ENCODE measurements around the gene LEMD3.
A peak's percentile ranks its signal among the peaks of the same experiment; 100 is the strongest.

LEMD3 gene

DNA sequence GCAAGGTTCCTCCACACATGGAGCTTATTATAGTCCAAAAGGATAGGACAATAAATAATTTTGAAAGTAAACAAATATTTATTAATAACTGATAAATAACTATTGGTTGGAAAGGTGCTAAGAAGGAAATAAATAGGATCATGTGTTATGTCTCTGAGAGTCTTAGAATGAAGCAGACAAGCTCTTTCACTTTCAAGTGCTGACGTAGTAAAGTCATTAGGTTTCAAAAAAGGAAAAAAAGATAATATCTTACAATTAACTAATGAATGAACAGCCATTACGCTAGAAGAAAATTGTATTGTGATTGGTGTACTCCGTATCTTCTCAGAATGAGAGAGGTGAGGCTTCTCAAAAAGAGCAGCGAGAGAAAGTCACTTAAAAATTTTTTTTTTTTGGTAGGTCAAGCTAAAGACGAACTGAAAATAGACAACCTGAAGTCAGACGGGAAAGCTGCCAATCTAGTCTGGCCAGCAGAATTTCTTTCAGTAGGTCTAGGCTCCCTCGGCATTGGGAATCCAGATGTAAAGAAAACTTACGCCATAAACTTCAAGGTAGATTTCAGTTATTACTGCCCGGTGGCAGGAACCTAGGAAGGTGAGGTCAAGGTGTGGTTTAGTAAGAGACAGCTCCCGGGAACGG is 583 bp upstream of the LEMD3 start:
- TF ChIP-seq, protein P1, sequence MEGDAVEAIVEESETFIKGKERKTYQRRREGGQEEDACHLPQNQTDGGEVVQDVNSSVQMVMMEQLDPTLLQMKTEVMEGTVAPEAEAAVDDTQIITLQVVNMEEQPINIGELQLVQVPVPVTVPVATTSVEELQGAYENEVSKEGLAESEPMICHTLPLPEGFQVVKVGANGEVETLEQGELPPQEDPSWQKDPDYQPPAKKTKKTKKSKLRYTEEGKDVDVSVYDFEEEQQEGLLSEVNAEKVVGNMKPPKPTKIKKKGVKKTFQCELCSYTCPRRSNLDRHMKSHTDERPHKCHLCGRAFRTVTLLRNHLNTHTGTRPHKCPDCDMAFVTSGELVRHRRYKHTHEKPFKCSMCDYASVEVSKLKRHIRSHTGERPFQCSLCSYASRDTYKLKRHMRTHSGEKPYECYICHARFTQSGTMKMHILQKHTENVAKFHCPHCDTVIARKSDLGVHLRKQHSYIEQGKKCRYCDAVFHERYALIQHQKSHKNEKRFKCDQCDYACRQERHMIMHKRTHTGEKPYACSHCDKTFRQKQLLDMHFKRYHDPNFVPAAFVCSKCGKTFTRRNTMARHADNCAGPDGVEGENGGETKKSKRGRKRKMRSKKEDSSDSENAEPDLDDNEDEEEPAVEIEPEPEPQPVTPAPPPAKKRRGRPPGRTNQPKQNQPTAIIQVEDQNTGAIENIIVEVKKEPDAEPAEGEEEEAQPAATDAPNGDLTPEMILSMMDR (IDR thresholded peaks at IDR 0.05), result no peak
- DNase-seq (ENCODE audit: low spot score), result no peak
- Histone ChIP-seq H3K27ac (peak overlapping the region; percentile 90), H3K4me3 (peak overlapping the region; percentile 75)

- TF ChIP-seq, protein P1 (IDR thresholded peaks at IDR 0.05), result no peak
- peak; percentile 80 for DNase-seq (ENCODE audit: low spot score)
- Histone ChIP-seq H3K4me3 (peak overlapping the region; percentile 75), H3K27ac (peak overlapping the region; percentile 90)
Observed at GRCh38 chr12:65170209-65170881, 962 bp downstream of the LEMD3 start.

- DNase-seq (ENCODE audit: low spot score), result no peak
- Histone ChIP-seq H3K27ac (peak overlapping the region in 1 of 2 donors; percentile 90), H3K4me3 (peak overlapping the region; percentile 75)
- TF ChIP-seq, protein P1 (IDR thresholded peaks at IDR 0.05), result no peak
Observed at GRCh38 chr12:65171073-65171472, 1.7 kb downstream of the LEMD3 start.

- peak overlapping the region; percentile 75 for H3K4me3 ChIP-seq
- TF ChIP-seq, protein P1 (IDR thresholded peaks at IDR 0.05), result no peak
- DNase-seq (ENCODE audit: low spot score), result no peak
- H3K27ac ChIP-seq, result no peak overlapping the region
Observed at GRCh38 chr12:65171870-65172269, 2.5 kb downstream of the LEMD3 start.

GRCh38 chr12:65175385-65175784 is 6.0 kb downstream of the LEMD3 start:
- TF ChIP-seq, protein P1 (IDR thresholded peaks at IDR 0.05), result no peak
- Histone ChIP-seq H3K4me3 (no peak overlapping the region), H3K27ac (no peak overlapping the region)
- DNase-seq (ENCODE audit: low spot score), result no peak

- DNase-seq (ENCODE audit: low spot score), result no peak
- TF ChIP-seq, protein P1 (IDR thresholded peaks at IDR 0.05), result no peak
Observed at GRCh38 chr12:65182012-65182739, 12.8 kb downstream of the LEMD3 start.

More at GRCh38 chr12:65182012-65182739, 12.8 kb downstream of the LEMD3 start:
- no peak overlapping the region for H3K27ac ChIP-seq
- H3K4me3 ChIP-seq, result no peak overlapping the region
